HG03196 (cell line): Measurements from ENCODE around the gene AIFM1.
"Not testable (repeated sequence)": the region's sequence is repeated elsewhere in the genome, so short reads cannot be mapped to it uniquely, and the experiment has no call there.

Experiments used
- ATAC-seq: cut with Tn5 transposase; IDR thresholded peaks from one replicate; pipeline ENCODE4 v1.9.1; 2021; ENCODE audit not compliant: unreplicated experiment

Gene AIFM1

DNA sequence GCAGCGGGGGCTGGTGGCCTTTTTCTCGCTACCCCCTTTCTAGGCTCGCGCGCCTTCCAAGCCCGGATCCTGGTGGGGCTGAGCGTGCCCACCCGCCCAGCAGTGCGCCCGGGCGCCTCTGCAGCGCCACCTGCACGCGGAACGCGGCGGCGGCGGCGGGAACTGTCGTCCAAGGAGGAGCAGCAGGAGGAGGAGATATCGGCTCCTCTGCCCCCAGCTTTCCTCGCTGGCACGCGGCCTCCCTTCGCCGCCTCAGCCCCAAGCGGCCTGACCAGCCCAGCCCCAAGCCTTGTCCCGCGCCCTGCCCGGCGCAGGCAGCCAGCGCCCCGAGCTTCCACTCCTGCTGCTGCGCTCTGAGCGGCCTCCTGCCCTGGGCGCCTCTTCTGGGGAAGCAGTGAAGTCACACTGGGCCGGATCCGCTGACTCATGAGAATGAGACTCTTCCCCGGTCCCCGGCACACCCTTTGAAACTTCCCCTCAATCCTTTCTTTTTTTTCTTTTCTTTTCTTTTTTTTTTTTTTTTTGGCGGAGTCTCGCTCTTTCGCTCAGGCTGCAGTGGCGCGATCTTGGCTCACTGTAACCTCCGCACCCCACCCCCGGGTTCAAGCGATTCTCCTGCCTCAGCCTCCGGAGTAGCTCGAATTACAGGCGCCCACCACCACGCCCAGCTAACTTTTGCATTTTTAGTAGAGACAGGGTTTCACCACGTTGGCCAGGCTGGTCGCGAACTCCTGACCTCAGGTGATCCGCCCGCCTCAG is 44.7 kb downstream of the AIFM1 start:
- peak; percentile 69 for ATAC-seq

- ATAC-seq: peak; percentile 23
These were observed 45.3 kb downstream of the AIFM1 start for GRCh38 chrX:130120321-130120731.

GRCh38 chrX:130119312-130119898 is 46.2 kb downstream of the AIFM1 start:
- ATAC-seq: no peak

- no peak for ATAC-seq
These were observed 47.0 kb downstream of the AIFM1 start for GRCh38 chrX:130118441-130119311.

GRCh38 chrX:130117166-130117565 is 48.5 kb downstream of the AIFM1 start:
- no peak for ATAC-seq

GRCh38 chrX:130115119-130115885 is 50.3 kb downstream of the AIFM1 start:
- ATAC-seq: not testable (repeated sequence)

GRCh38 chrX:130114141-130114588 is 51.5 kb downstream of the AIFM1 start:
- no peak for ATAC-seq

GRCh38 chrX:130111220-130112154 is 54.2 kb downstream of the AIFM1 start:
- no peak for ATAC-seq

- ATAC-seq: peak; percentile 37
These were observed 55.0 kb downstream of the AIFM1 start, which contains the start of gene ELF4 for GRCh38 chrX:130110379-130111219. TSS of gene ELF4 (minus strand) at chrX:130110497. CDS start at chrX:130081330, 29,167 bp downstream.

- ATAC-seq: peak; percentile 10
These were observed 55.9 kb downstream of the AIFM1 start for GRCh38 chrX:130109429-130110378.

GRCh38 chrX:130108647-130109428 is 56.8 kb downstream of the AIFM1 start:
- peak; percentile 75 for ATAC-seq

DNA sequence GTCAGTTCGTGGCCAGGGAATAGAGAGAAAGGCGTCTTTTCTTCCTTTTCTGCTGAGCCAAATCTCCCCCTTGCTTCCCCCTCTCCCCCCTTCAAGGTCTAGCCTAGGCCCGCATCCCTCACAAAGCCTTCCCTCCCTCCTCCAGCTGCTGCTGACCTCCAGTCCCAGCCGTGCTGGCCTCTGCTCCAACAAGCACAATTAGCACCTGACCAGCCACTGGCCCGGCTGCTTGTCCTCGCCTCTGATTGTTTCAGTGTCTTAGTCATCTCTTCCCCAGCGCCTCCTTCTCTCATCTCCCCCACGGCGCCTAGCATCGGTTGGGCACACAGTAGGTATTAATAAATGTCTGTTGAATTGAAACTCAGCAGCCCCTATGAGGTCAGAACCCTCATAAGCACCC is 59.6 kb downstream of the AIFM1 start:
- no peak for ATAC-seq

- no peak for ATAC-seq
These were observed 60.4 kb downstream of the AIFM1 start for GRCh38 chrX:130105244-130105643.

- no peak for ATAC-seq
These were observed 62.0 kb downstream of the AIFM1 start for GRCh38 chrX:130103605-130104004.

- no peak for ATAC-seq
These were observed 65.5 kb downstream of the AIFM1 start for GRCh38 chrX:130100180-130100579.

DNA sequence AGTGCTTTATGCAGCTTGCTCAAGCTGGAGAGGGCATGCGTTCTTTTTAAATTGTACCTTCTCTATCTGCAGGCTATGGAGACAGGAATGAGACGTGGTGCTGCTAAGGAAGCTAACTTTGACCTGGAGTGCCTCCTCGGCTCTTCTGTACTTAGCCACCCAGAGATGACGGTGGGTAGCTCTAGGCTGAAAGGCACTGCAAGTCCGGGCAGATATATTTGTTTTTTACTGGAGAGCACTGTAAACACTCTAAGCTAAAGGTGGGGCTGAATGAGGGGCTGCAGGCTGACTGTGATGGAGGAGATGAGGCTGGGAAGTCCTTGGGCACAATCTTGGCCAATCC is 67.5 kb downstream of the AIFM1 start:
- no peak for ATAC-seq
